H1 (cell line): ENCODE measurements around the gene TAS2R38. TPM values are rescaled to one million over a fixed set of nuclear protein-coding genes. Genes with fewer than 3 reads are reported as not detected.

Source experiments
- RXRA ChIP-seq: IDR thresholded peaks from 2 replicates; pipeline ENCODE4 v1.6.1; 2011; ENCODE audit warnings: low read depth, mild to moderate bottlenecking, low read length, moderate library complexity; ENCODE audit not compliant: insufficient read depth
- polyA plus RNA-seq, 7 experiments: library from polyadenylated mRNA; depleted of rRNA in 3 of 7; stranded (reverse) in 5 of 7; unstranded in 2 of 7; fragments of >200 nt in 5 of 7; fragments of 200-250 nt in 2 of 7; gene quantifications; 1 replicate in 5 of 7; 2 replicates in 1 of 7; 4 replicates in 1 of 7; pipeline versions ENCODE4 v1.2.1 to v1.2.3, GENCODE V29; 2011 to 2013; ENCODE audit warnings: missing spikeins in 2 of 7, mixed read lengths in 2 of 7
- total RNA-seq: library from RNA; stranded (reverse); fragmentation: NEBNext Ultra II Directional; extraction: Animal tissue kit (Norgen Biotek cat#: 25700); gene quantifications from 2 replicates; pipeline ENCODE4 v1.2.1, GENCODE V29; 2021

Gene TAS2R38
- total and polyA plus RNA-seq, 2 of the 8 experiments (the other 6 are each of a cell fraction or from before 2014, with no cell fraction given), result 0.11 TPM; not detected in 1

DNA sequence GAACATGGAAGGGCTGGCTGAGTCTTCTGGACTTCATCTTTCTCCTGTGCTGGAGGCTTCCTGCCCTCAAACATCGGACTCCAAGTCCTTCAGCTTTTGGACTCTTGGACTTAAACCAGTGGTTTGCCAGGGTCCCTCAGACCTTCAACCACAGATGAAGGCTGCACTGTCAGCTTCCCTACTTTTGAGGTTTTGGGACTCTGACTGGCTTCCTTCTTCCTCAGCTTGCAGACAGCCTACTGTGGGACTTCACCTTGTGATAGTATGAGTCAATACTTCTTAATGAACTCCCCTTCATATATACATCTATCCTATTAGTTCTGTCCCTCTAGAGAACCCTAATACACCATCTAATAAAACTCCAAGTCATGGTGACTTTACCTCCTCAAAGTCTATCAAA is 22.8 kb downstream of the TAS2R38 start (continued):
- TF ChIP-seq RXRA, result no peak
- TF ChIP-seq, all 59 proteins: peak for 0
